Stimulated activated CD8-positive, alpha-beta memory T cell treated with anti-CD3 and anti-CD28 coated beads, Interleukin-7, amount 100 ng/mL, for 1 hour (primary cell): ENCODE results near the gene ZFP36L1.
A peak's percentile ranks its signal among the peaks of the same experiment; 100 is the strongest.

Experiments
- DNase-seq, 2 donors: peaks; one replicate each; pipeline ENCODE4 v3.0.0-alpha.2; 2020; ENCODE audit warnings: low read depth in 2 of 2

Gene ZFP36L1

GRCh38 chr14:68795597-68796417, 2.9 kb upstream of the ZFP36L1 start:
- no peak for DNase-seq

DNA sequence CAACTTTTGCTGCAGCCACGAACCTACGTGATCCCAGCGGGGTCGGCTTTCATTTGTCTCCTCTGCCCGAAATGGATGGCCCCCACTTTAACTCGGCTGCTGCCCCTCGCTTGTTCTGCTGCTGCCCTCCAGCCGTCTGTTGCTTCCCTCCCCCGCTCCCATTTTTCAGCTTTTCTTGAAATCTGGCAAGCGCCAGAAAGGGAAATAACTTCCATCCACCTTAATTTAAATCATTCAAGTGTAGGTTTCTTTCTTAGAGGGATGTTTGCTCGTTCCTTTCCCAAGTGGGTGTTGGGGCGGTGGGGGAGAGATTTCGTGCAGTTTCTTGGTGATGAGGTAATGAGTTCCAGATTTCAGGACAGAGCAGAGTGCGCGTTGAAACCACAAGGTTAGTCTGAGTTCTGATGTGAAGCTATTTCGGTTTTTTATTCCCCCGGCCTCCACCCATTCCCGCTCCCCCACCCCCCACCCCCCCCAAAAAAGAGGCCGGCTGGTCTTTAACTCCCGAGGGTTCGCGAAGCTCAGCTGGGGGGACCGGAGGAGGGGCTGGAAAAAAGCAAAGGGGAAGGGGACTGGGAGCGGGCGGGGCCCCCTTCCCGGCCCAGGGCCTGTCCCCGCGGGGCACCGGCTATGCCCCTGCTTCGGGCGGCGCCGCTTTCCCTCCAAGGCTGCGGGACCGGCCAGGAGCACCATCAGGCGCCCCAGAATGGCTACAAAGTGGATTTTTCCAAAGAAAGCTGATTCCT, 2.2 kb upstream of the ZFP36L1 start:
- no peak for DNase-seq

DNA sequence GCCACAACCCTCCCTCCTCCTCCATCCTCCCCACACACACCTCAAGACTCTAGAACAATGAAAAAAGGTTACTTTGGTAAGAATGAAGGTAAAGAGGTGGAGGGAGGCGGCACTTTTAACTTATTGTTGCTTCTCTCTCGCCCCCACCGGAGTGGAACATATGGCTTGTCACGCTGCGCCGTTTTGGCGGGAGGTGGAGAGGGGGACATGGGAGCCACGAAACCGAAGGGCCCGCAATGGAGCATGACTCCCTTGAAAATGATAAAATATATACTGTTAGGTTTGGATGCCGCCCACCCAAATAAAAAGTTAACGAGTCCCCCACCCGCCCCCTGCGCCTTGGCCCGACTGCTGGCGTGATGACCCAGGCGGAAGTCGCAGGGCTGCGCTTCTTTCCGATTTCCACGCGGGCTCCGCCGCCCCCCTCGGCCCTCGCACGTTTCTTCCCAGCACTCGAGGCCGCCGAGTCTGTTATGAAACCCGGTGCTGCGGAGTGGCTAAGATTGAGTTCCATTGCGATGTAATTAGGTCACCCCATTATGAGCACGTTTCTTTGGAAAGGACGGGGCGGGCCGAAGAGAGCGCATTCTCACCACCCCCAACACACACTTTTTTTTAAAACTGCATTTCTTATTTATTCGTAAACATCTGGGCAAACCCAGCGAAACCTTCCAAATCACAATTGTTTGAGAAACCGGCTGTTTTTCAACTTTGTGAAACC, 1.4 kb upstream of the ZFP36L1 start:
- DNase-seq: peak; percentile 73 to 75

- DNase-seq: no peak
Observed at GRCh38 chr14:68793734-68794129, 865 bp upstream of the ZFP36L1 start.

- no peak for DNase-seq
Observed at GRCh38 chr14:68792678-68792978, 239 bp downstream of the ZFP36L1 start.

DNA sequence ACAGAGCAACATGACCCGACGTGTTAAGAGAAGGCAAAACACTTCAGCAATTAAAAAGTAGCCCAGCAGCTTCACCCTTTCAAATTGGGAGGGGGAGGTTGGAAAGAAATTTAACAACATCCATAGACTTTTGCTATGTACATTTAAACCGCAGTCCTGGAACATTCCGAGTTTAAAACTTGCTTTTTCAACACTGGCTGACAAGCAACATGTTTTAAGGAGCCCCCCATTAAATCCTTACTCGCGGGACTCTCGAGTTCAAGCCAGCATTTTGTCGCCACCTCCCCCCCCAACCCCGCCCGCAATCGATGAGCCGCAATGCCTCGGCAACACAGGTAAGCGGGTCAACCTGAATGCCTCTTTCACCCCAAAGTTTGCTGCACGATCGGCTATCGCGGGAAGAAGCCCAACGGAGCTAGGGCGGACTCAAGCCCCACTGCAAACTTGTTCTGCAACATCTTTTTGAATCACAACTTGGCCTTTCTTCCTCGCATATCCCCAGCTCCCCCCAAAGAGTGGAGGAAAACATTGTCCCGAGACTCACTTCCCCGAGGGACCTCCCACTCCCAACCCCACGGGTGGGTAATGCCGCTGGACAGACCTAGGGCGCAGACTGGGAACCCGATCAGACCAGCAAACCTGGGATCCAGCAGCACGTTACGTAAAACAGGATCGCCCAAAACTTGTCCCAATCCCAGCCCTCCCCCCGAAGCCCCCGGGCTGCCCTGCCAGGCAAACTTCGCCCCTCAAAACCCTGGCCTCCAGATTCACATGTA, 777 bp downstream of the ZFP36L1 start:
- no peak for DNase-seq

GRCh38 chr14:68791078-68791901, 1.6 kb downstream of the ZFP36L1 start:
- DNase-seq: no peak

DNA sequence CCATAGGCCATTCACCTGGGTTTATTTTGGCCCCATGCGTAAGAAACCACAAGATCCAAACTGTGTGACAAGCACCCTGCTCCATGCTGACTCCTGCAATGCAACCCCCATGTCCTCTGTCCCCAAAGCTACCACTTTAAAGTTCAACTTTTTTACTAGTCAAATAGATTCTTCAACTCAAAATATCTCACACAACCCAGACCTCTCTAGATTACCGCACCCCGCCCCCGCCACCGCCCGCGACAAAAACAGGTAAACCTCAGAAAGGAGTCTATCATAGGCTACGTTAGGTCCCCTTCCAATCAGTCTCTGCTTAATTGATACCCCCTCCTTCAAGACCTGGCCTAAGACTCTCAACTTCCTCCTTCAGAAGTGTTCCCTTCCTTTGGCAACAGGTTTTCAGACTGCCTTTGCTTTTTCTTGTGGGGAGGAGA, 2.2 kb downstream of the ZFP36L1 start:
- DNase-seq: no peak

GRCh38 chr14:68789821-68790643, 2.8 kb downstream of the ZFP36L1 start:
- no peak for DNase-seq

GRCh38 chr14:68788996-68789820, 3.7 kb downstream of the ZFP36L1 start:
- peak; percentile 70 to 75 for DNase-seq

DNA sequence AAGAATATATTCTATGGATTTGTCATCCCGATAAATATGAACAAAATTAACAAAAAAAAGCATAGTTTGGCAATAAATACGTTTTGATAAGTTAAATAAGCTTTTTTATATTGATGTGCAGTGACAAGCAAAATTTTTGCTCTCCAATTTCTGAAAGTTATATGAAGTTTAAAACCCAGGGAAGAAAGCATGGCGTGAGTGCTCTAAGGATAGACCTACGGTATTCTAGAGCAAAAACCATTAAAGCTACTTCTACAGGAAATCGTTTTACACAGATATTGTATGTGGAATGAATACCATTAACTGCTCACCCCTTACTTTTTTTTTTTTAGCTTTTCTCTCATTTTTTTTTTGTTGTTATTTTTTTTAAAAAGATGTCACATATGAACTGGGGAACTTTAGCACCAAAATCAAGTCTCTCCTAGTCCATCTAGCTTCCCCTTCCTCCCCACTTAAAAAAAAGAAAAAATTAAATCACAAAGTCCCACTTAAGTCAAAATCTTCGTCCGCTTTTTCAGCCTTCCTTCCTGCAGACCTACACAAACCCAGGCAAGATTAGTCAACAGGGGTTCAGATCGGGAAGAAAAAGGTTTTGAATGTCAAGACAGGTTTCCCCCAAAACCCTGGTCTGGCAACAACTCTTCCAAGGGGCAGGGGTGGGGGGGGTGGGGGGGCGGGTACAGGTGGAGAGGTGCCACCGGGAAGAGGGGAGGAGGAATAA, 4.4 kb downstream of the ZFP36L1 start:
- no peak for DNase-seq

DNA sequence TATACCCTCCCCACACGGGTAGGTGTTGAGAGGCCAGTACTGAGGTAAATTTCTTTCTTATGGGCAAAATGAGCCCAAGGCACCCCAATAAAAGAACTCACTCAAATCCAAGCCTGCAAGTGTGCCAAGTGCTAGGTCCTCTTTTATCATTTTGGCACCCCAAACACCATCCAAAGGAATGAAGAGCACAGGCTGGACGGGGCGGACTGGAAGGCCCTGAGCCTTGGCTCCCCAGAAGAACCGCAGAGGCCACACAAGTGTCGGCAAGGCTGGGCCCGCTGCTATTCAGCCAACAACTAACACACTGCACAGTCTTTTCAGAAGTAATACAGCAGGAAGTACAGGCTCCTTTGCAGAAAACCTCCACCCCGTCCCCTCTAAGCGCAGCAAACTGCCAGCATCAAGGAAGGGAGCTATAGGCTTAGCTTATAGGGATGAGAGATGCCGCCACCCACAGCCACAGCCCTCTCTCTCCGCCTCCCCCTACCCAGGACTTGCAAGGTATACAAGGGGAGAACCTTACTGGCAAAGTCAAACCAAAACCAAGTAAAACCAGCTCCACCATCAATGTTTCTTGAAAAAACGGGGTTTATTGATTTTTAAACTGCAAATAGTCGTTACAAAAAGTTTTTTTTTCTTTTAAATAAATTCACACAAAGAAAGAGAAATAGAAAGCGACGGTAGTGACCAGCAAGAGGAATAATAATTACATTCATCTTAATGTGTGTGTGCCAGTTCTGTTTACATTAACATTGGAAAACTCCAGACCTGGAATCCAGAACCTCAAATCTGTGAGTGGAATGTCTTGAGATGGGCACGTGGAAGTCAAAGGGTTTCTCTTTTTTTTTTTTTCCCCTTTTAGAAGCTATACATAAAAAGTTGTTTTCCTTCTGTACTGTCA, 5.5 kb downstream of the ZFP36L1 start:
- no peak for DNase-seq

DNA sequence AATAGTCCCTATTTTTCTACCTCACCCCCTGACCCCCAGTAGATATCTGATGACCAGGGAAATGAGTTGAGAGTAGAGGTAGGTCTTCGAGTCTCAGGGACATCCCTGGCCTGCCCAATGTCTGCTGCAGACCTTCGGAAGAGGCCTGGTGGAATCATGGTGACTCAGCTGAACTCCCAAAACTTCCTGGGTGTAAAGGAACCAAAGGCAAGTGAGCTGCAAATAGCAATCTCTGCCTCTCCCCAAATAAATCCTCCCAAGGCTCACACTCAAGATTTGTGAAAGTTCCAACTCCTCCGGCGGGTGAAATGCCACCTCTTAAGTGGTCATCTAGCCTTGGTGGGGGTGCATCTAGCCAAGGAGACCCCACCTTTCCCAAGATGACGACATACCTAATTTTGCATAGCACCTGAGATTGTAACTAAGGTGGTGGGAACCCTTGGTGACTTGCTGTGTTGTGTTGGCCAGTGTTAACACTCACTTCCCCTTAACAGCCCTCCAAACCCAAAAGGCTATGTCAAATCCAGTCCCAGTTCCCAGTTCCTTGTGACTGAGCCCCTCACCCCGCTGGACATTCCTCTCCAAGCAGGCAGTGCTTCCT, 6.3 kb downstream of the ZFP36L1 start:
- DNase-seq: no peak

GRCh38 chr14:68785534-68786490, 7.1 kb downstream of the ZFP36L1 start:
- DNase-seq: no peak

- DNase-seq: no peak
Observed at GRCh38 chr14:68784978-68785533, 7.8 kb downstream of the ZFP36L1 start.
